PC-9 (cell line): ENCODE data around the gene CDC42BPA. TPM values are rescaled to one million over a fixed set of nuclear protein-coding genes. Genes with fewer than 3 reads are reported as not detected.

ENCODE experiments used
- BruUV-seq: library from RNA; stranded (reverse); fragments of 400-500 nt; replicated peaks from 2 replicates; lab custom pipeline; 2021; lab: Mats Ljungman, UMichigan
- CTCF ChIA-PET: fragments of 300-600 bp; sonication (Branson Sonifier 250); formaldehyde crosslinking; loops from one replicate; lab custom pipeline; 2022; ENCODE audit warnings: antibody characterized with exemption; lab: Charles Lee
- POLR2A ChIA-PET: fragments of 300-600 bp; sonication (Branson Sonifier 250); formaldehyde crosslinking; loops from one replicate; lab custom pipeline; 2022; ENCODE audit warnings: antibody characterized with exemption; ENCODE audit not compliant: unreplicated experiment; lab: Charles Lee
- DNase-seq, 2 experiments: peaks; one replicate each; pipeline versions ENCODE4 v3.0.0 to v3.0.0-alpha.2; 2015 to 2022; ENCODE audit warnings: mixed read lengths in 1 of 2
- H2AFZ ChIP-seq: fragments of 200-600 bp; sonication (generic); 2 replicates; pipeline ENCODE4 v1.8.1; 2017; ENCODE audit warnings: antibody characterized with exemption
- H3F3A ChIP-seq: fragments of 200-600 bp; sonication (generic); 2 replicates; pipeline ENCODE4 v1.8.1; 2017; ENCODE audit warnings: antibody characterized with exemption, mild to moderate bottlenecking, low read depth; ENCODE audit not compliant: insufficient read depth
- H3K27ac ChIP-seq: fragments of 200-600 bp; sonication (generic); 2 replicates; pipeline ENCODE4 v1.6.1; 2016; ENCODE audit warnings: mixed run types
- H3K27me3 ChIP-seq: fragments of 200-600 bp; sonication (generic); 2 replicates; pipeline ENCODE4 v1.6.1; 2016; ENCODE audit warnings: low read depth, mixed run types; ENCODE audit not compliant: insufficient read depth
- H3K36me3 ChIP-seq: fragments of 200-600 bp; sonication (generic); 2 replicates; pipeline ENCODE4 v1.6.1; 2016; ENCODE audit warnings: low read depth, mixed run types
- H3K4me1 ChIP-seq: fragments of 200-600 bp; sonication (generic); replicated peaks from 2 replicates; pipeline ENCODE4 v1.6.1; 2016; ENCODE audit warnings: mixed run types; ENCODE audit not compliant: insufficient read depth
- H3K4me2 ChIP-seq: fragments of 200-600 bp; sonication (generic); 2 replicates; pipeline ENCODE4 v1.6.1; 2017; ENCODE audit warnings: mixed run types
- H3K4me3 ChIP-seq: fragments of 200-600 bp; sonication (generic); 2 replicates; pipeline ENCODE4 v1.6.1; 2016; ENCODE audit warnings: mixed run types
- H3K79me2 ChIP-seq: fragments of 200-600 bp; sonication (generic); 2 replicates; pipeline ENCODE4 v1.6.1; 2017; ENCODE audit warnings: low read depth, mixed run types
- H3K9me2 ChIP-seq: fragments of 200-600 bp; sonication (generic); 2 replicates; pipeline ENCODE4 v1.8.1; 2017; ENCODE audit warnings: mild to moderate bottlenecking; ENCODE audit not compliant: insufficient read depth
- H3K9me3 ChIP-seq: fragments of 200-600 bp; sonication (generic); 2 replicates; pipeline ENCODE4 v1.8.1; 2016; ENCODE audit warnings: low read depth; ENCODE audit not compliant: insufficient read depth
- H4K20me1 ChIP-seq: fragments of 200-600 bp; sonication (generic); 2 replicates; pipeline ENCODE4 v1.8.1; 2017; ENCODE audit not compliant: insufficient read depth
- EZH2 ChIP-seq: fragments of 200-600 bp; sonication (generic); IDR thresholded peaks from 2 replicates; pipeline ENCODE4 v1.8.0; 2017; ENCODE audit warnings: antibody characterized with exemption, low read depth
- intact Hi-C: fragments of 100-400 bp; cut with micrococcal nuclease; formaldehyde crosslinking; loops from one replicate; pipeline ENCODE4 v1.10.0; 2022; ENCODE audit not compliant: unreplicated experiment
- total RNA-seq: library from RNA; stranded (reverse); gene quantifications from 2 replicates; pipeline ENCODE4 v1.2.3, GENCODE V29; 2021
- TF ChIP-seq, protein P1 (sequence below): fragments of 200-600 bp; sonication (generic); conservative IDR thresholded peaks from 2 replicates; pipeline ENCODE4 v1.6.1; 2017; ENCODE audit warnings: mixed run types, antibody characterized with exemption, mild to moderate bottlenecking, moderate library complexity

CDC42BPA gene
- total RNA-seq, 1 experiment from 2014 or later, result 47.5 TPM

DNA sequence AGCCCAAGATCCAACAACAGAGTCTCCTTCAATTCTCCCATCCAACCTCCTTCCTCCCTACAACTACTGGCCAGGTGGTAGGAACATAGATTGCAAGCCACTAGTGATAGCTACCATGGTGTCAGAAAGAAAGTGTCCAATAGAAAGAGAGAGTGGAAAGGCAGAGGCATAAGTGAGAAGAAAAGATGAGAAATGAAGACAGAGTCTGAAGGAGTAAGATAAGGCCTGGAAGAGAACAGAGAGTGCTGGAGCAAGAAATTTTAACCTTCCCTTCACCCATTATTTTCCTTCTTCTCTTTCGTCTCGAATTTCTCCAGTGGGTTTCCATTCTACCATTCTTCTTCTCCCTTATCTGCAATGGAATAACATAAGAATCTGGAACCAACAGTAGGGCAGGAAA, 57.9 kb downstream of the CDC42BPA start:
- Histone ChIP-seq H4K20me1 (peaks cover 17% of the 10 kb centered on the region), H3K4me3 (no peak overlapping the region), H3K36me3 (no peaks in the 10 kb centered on the region), H3K9me2 (no peaks in the 10 kb centered on the region), H3K27me3 (no peaks in the 10 kb centered on the region), H2AFZ (no peak overlapping the region), H3K27ac (no peak overlapping the region), H3K9me3 (no peaks in the 10 kb centered on the region), H3K4me2 (no peak overlapping the region), H3K79me2 (peaks cover 79% of the 10 kb centered on the region), H3K4me1 (no peaks in the 10 kb centered on the region), H3F3A (0 out of 2 replicates have a peak, but pooled peaks cover under 1% of the 10 kb centered on the region)
- ChIA-PET CTCF (no interaction called here), POLR2A (no interaction called here)
- no peak for DNase-seq
- intact Hi-C loops, result no loop called here
- TF ChIP-seq EZH2, result no peak
- TF ChIP-seq, protein P1, sequence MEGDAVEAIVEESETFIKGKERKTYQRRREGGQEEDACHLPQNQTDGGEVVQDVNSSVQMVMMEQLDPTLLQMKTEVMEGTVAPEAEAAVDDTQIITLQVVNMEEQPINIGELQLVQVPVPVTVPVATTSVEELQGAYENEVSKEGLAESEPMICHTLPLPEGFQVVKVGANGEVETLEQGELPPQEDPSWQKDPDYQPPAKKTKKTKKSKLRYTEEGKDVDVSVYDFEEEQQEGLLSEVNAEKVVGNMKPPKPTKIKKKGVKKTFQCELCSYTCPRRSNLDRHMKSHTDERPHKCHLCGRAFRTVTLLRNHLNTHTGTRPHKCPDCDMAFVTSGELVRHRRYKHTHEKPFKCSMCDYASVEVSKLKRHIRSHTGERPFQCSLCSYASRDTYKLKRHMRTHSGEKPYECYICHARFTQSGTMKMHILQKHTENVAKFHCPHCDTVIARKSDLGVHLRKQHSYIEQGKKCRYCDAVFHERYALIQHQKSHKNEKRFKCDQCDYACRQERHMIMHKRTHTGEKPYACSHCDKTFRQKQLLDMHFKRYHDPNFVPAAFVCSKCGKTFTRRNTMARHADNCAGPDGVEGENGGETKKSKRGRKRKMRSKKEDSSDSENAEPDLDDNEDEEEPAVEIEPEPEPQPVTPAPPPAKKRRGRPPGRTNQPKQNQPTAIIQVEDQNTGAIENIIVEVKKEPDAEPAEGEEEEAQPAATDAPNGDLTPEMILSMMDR, result no peak
- no TSS peak for BruUV-seq

DNA sequence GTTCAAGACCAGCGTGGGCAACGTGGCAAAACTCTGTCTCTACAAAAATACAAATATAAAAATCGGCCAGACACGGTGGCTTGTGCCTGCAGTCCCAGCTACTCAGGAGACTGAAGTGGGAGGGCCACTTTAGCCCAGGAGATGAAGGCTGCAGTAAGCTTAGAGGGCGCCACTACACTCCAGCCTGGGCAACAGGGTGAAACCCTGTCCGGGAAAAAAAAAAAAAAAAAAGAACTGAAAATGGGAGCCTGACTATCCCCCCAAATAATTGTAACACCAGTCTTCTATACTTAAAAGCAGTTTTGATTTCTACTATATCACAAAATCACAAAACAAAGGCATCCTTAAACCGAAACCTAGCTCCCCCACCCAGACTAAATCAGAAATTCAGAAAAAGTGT, 60.3 kb downstream of the CDC42BPA start:
- DNase-seq, result no peak
- H4K20me1 ChIP-seq, result peaks cover 21% of the 10 kb centered on the region
- H3K27me3 ChIP-seq, result no peaks in the 10 kb centered on the region
- TF ChIP-seq EZH2, result no peak
- TF ChIP-seq, protein P1, result no peak
- ChIA-PET CTCF (no interaction called here), POLR2A (interaction anchor here (0.5 kb wide), 1 partner anchor 130 kb away, joined by 5 read pairs; no protein-coding TSS in a partner anchor)
- H3K9me2 ChIP-seq, result no peaks in the 10 kb centered on the region
- 0 out of 2 replicates have a peak, but pooled peaks cover 4% of the 10 kb centered on the region for H3F3A ChIP-seq
- no peaks in the 10 kb centered on the region for H3K36me3 ChIP-seq
- H2AFZ ChIP-seq, result no peak overlapping the region
- no TSS peak for BruUV-seq
- H3K4me1 ChIP-seq, result no peaks in the 10 kb centered on the region
- H3K27ac ChIP-seq, result no peak overlapping the region
- H3K9me3 ChIP-seq, result no peaks in the 10 kb centered on the region
- intact Hi-C loops, result no loop called here
- no peak overlapping the region for H3K4me2 ChIP-seq
- H3K79me2 ChIP-seq, result peaks cover 81% of the 10 kb centered on the region
- no peak overlapping the region for H3K4me3 ChIP-seq

DNA sequence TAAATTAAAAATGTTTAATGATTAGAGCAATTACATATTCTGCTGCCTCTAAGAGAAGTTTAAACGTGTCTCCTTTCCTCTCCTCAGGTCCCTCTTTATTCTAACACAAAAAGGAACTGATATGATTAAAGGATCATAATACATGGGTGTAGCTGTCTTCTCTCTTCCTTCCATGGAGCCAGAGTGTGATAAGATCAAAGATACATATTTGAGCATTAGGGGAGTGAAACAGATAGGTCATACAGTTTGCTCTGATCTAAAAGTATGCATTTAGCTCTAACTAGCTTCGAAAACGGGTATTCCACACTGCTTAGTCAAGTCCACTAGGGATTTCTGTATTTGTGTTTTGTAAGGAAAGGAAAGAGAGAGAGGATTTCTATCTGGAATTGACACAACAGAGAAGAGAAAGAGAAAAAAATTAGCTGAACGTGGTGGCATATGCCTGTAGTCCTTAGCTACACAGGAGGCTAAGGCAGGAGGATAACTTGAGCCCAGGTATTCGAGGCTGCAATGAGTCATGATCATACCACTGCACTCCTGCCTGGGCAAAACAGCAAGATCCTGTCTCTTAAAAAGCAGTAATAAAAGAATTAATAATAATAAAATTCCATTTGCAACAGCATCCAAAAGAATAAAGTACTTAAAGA, 63.1 kb downstream of the CDC42BPA start:
- no peak for TF ChIP-seq EZH2
- TF ChIP-seq, protein P1, result no peak
- H3K9me2 ChIP-seq, result no peaks in the 10 kb centered on the region
- intact Hi-C loops, result no loop called here
- H3K79me2 ChIP-seq, result peaks cover 69% of the 10 kb centered on the region
- BruUV-seq, result no TSS peak
- no peak overlapping the region for H2AFZ ChIP-seq
- H3K27me3 ChIP-seq, result no peaks in the 10 kb centered on the region
- H3K27ac ChIP-seq, result no peak overlapping the region
- no peaks in the 10 kb centered on the region for H3K4me1 ChIP-seq
- H3K36me3 ChIP-seq, result no peaks in the 10 kb centered on the region
- POLR2A ChIA-PET, result no interaction called here
- no peak overlapping the region for H3K4me2 ChIP-seq
- 0 out of 2 replicates have a peak, but pooled peaks cover 4% of the 10 kb centered on the region for H3F3A ChIP-seq
- no peak for DNase-seq
- H3K9me3 ChIP-seq, result no peaks in the 10 kb centered on the region
- H3K4me3 ChIP-seq, result no peak overlapping the region
- peaks cover 8% of the 10 kb centered on the region for H4K20me1 ChIP-seq
- CTCF ChIA-PET, result no interaction called here
